Right renal cortex interstitium (tissue), 3 donors: ENCODE measurements around the gene PIK3R3. TPM values are rescaled to one million over a fixed set of nuclear protein-coding genes. Genes with fewer than 3 reads are reported as not detected.

ENCODE experiments used
- DNase-seq, 3 donors: peaks; one replicate each; pipeline ENCODE4 v3.0.0-alpha.2; 2013; ENCODE audit warnings: low read depth in 3 of 3, low spot score in 2 of 3
- polyA plus RNA-seq, 3 donors: library from polyadenylated mRNA; unstranded; fragments of 120-200 nt; gene quantifications; one replicate each; pipeline ENCODE4 v1.2.1, GENCODE V29; 2013; ENCODE audit not compliant: insufficient read length in 3 of 3

Gene PIK3R3
- polyA plus RNA-seq, 3 donors, result 29.9 to 32.3 (median 32.0) TPM

GRCh38 chr1:46034601-46035516 is 97.6 kb downstream of the PIK3R3 start:
- no peak for DNase-seq

GRCh38 chr1:46030876-46031660 is 101.4 kb downstream of the PIK3R3 start:
- DNase-seq, result no peak

GRCh38 chr1:46030074-46030870 is 102.2 kb downstream of the PIK3R3 start:
- no peak for DNase-seq

GRCh38 chr1:46027788-46028573 is 104.4 kb downstream of the PIK3R3 start:
- DNase-seq, result no peak

GRCh38 chr1:46026531-46026930 is 105.9 kb downstream of the PIK3R3 start:
- no peak for DNase-seq

GRCh38 chr1:46021046-46021996 is 111.1 kb downstream of the PIK3R3 start:
- no peak for DNase-seq

GRCh38 chr1:46020010-46020409 is 112.4 kb downstream of the PIK3R3 start:
- DNase-seq, result no peak

- DNase-seq, result no peak
These were observed 113.1 kb downstream of the PIK3R3 start for GRCh38 chr1:46019348-46019747.

GRCh38 chr1:46017876-46018503 is 114.4 kb downstream of the PIK3R3 start:
- no peak for DNase-seq

GRCh38 chr1:46013581-46013980 is 118.8 kb downstream of the PIK3R3 start:
- no peak for DNase-seq

- DNase-seq, result no peak
These were observed 120.2 kb downstream of the PIK3R3 start for GRCh38 chr1:46012236-46012635.

- DNase-seq, result no peak
These were observed 121.2 kb downstream of the PIK3R3 start for GRCh38 chr1:46011121-46011695.

GRCh38 chr1:46010611-46011010 is 121.8 kb downstream of the PIK3R3 start:
- no peak for DNase-seq

GRCh38 chr1:46008585-46008984 is 123.8 kb downstream of the PIK3R3 start:
- DNase-seq, result no peak

- DNase-seq, result no peak
These were observed 126.8 kb downstream of the PIK3R3 start for GRCh38 chr1:46005594-46005993.

GRCh38 chr1:46004492-46004891 is 127.9 kb downstream of the PIK3R3 start:
- DNase-seq, result no peak

- no peak for DNase-seq
These were observed 129.1 kb downstream of the PIK3R3 start for GRCh38 chr1:46003315-46003714.

- DNase-seq, result no peak
These were observed 129.8 kb downstream of the PIK3R3 start for GRCh38 chr1:46002551-46003150.
